HepG2 (cell line): Measurements from ENCODE around the gene PLSCR4. TPM values are rescaled to one million over a fixed set of nuclear protein-coding genes. Genes with fewer than 3 reads are reported as not detected.

Source experiments
- SKI ChIP-seq: fragments of 450-650 bp; IDR thresholded peaks from one replicate; pipeline ENCODE4 v1.6.1; 2018; ENCODE audit warnings: mild to moderate bottlenecking; ENCODE audit not compliant: partially characterized antibody
- YEATS2 ChIP-seq: sonication (generic); formaldehyde crosslinking; IDR thresholded peaks from 2 replicates; pipeline ENCODE4 v1.4.0; 2020; ENCODE audit warnings: missing genetic modification reagents, borderline replicate concordance
- ZNF263 ChIP-seq: sonication (generic); formaldehyde crosslinking; IDR thresholded peaks from 2 replicates; pipeline ENCODE4 v1.4.0; 2020; ENCODE audit warnings: missing genetic modification reagents
- ZNF644 ChIP-seq: IDR thresholded peaks from 2 replicates; pipeline ENCODE4 v1.6.1; 2016; ENCODE audit warnings: low read depth
- polyA plus RNA-seq, 8 experiments: library from polyadenylated mRNA; depleted of rRNA in 3 of 8; stranded (reverse) in 7 of 8; unstranded in 1 of 8; fragments of >200 nt; fragmentation: Illumina TruSeq in 4 of 8; extraction: Trizol in 4 of 8; gene quantifications; 2 replicates each; pipeline versions ENCODE4 v1.2.1 to v1.2.3, GENCODE V29; 2011 to 2016; ENCODE audit warnings: low read depth in 4 of 8, missing spikeins in 1 of 8, mixed read lengths in 1 of 8; ENCODE audit not compliant: insufficient read depth in 1 of 8
- total RNA-seq, 5 experiments: library from RNA; depleted of rRNA; stranded (reverse); fragments of >200 nt; fragmentation: Illumina TruSeq; extraction: Trizol; gene quantifications; 2 replicates each; pipeline ENCODE4 v1.2.3, GENCODE V29; 2016; ENCODE audit warnings: low read depth in 1 of 5
- TF ChIP-seq, protein P1 (sequence below): sonication (generic); formaldehyde crosslinking; IDR thresholded peaks from one replicate; pipeline ENCODE4 v1.5.1; 2020; ENCODE audit warnings: mild to moderate bottlenecking, missing genetic modification reagents; ENCODE audit errors: not compliant biosample characterization
- TF ChIP-seq, protein P2 (sequence below), 2 experiments: fragments of 450-650 bp in 1 of 2; sonication (generic) in 1 of 2; formaldehyde crosslinking; IDR thresholded peaks; 2 replicates each; pipeline versions ENCODE4 v1.5.0 to v1.8.0; 2020 to 2022; ENCODE audit warnings: mild to moderate bottlenecking in 1 of 2, missing genetic modification reagents in 1 of 2
- TF ChIP-seq, protein P3 (sequence below): IDR thresholded peaks from 2 replicates; pipeline ENCODE4 v1.6.1; 2018; ENCODE audit warnings: missing genetic modification reagents, mild to moderate bottlenecking, missing compliant biosample characterization
- TF ChIP-seq, protein P4 (sequence below): IDR thresholded peaks from 2 replicates; pipeline ENCODE4 v1.6.1; 2016; ENCODE audit warnings: mild to moderate bottlenecking
- TF ChIP-seq, protein P5 (sequence below): sonication (generic); formaldehyde crosslinking; IDR thresholded peaks from 2 replicates; pipeline ENCODE4 v1.4.0; 2020; ENCODE audit warnings: missing genetic modification reagents, borderline replicate concordance

The PLSCR4 gene
- total and polyA plus RNA-seq, 2 of the 13 experiments (the other 11 are each of a cell fraction or from before 2014, with no cell fraction given): 1.5 to 59.0 TPM

DNA sequence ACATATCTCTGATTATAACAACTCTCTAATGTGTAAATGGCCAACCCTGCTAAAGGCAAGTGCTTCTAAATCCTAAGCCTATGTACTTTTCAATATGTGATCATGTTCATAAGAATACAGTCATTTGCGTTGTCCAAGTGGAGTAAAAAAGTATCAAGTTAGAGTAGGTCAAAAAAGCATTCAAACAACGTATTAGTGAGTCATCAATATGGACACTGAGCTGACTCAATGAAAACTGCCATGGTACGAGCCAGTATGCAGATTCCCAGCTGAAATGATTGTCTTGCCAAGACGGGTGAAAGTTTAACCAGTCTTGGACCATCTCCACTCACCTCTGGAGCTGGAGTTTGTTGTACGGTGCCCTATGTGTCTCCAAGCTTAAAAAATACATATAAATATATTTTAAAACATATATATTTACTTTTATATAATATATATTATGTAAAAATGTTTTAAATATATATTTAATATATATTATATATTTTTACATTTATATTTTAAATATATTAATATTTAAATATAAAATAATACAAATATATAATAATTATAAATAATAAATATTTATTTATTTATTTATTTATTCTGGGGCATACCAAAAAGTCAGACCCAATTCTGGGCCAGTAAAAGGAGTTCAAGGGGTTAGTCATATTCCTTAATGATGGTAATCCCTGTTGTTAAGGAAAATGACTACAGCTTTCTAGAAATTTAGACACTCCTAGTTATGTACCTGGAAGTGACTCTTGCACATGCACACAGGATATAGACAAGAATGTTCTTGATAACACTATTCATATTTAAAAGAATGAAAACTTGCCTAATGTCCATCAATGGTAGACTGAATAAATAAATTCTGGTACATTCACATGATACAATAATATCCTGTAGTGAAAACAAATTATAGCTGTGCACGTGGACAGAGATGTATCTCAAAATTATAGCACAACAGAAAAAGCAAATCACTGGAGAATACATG, 27.2 kb downstream of the PLSCR4 start (continued):
- TF ChIP-seq, protein P1, sequence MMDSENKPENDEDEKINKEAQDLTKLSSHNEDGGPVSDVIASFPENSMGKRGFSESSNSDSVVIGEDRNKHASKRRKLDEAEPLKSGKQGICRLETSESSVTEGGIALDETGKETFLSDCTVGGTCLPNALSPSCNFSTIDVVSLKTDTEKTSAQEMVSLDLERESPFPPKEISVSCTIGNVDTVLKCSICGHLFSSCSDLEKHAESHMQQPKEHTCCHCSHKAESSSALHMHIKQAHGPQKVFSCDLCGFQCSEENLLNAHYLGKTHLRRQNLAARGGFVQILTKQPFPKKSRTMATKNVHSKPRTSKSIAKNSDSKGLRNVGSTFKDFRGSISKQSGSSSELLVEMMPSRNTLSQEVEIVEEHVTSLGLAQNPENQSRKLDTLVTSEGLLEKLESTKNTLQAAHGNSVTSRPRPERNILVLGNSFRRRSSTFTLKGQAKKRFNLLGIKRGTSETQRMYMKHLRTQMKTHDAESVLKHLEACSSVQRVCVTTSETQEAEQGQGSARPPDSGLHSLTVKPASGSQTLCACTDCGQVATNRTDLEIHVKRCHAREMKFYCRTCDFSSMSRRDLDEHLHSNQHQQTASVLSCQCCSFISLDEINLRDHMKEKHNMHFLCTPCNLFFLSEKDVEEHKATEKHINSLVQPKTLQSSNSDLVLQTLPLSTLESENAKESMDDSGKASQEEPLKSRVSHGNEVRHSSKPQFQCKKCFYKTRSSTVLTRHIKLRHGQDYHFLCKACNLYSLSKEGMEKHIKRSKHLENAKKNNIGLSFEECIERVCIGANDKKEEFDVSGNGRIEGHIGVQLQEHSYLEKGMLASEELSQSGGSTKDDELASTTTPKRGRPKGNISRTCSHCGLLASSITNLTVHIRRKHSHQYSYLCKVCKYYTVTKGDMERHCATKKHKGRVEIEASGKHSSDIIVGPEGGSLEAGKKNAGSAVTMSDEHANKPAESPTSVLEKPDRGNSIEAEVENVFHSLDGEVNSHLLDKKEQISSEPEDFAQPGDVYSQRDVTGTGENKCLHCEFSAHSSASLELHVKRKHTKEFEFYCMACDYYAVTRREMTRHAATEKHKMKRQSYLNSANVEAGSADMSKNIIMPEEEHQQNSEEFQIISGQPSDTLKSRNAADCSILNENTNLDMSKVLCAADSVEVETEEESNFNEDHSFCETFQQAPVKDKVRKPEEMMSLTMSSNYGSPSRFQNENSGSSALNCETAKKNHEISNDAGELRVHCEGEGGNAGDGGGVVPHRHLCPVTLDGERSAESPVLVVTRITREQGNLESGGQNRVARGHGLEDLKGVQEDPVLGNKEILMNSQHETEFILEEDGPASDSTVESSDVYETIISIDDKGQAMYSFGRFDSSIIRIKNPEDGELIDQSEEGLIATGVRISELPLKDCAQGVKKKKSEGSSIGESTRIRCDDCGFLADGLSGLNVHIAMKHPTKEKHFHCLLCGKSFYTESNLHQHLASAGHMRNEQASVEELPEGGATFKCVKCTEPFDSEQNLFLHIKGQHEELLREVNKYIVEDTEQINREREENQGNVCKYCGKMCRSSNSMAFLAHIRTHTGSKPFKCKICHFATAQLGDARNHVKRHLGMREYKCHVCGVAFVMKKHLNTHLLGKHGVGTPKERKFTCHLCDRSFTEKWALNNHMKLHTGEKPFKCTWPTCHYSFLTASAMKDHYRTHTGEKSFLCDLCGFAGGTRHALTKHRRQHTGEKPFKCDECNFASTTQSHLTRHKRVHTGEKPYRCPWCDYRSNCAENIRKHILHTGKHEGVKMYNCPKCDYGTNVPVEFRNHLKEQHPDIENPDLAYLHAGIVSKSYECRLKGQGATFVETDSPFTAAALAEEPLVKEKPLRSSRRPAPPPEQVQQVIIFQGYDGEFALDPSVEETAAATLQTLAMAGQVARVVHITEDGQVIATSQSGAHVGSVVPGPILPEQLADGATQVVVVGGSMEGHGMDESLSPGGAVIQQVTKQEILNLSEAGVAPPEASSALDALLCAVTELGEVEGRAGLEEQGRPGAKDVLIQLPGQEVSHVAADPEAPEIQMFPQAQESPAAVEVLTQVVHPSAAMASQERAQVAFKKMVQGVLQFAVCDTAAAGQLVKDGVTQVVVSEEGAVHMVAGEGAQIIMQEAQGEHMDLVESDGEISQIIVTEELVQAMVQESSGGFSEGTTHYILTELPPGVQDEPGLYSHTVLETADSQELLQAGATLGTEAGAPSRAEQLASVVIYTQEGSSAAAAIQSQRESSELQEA (CRISPR knock-in tag): no peak
- TF ChIP-seq, protein P2, sequence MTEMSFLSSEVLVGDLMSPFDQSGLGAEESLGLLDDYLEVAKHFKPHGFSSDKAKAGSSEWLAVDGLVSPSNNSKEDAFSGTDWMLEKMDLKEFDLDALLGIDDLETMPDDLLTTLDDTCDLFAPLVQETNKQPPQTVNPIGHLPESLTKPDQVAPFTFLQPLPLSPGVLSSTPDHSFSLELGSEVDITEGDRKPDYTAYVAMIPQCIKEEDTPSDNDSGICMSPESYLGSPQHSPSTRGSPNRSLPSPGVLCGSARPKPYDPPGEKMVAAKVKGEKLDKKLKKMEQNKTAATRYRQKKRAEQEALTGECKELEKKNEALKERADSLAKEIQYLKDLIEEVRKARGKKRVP (CRISPR knock-in tag; IDR thresholded peaks at IDR 0.05): no peak
- TF ChIP-seq ZNF263 (CRISPR knock-in tag) (no peak), YEATS2 (no peak), ZNF644 (CRISPR knock-in tag) (peak; percentile 92), SKI (no peak)
- TF ChIP-seq, protein P3, sequence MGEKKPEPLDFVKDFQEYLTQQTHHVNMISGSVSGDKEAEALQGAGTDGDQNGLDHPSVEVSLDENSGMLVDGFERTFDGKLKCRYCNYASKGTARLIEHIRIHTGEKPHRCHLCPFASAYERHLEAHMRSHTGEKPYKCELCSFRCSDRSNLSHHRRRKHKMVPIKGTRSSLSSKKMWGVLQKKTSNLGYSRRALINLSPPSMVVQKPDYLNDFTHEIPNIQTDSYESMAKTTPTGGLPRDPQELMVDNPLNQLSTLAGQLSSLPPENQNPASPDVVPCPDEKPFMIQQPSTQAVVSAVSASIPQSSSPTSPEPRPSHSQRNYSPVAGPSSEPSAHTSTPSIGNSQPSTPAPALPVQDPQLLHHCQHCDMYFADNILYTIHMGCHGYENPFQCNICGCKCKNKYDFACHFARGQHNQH (CRISPR knock-in tag): no peak
- TF ChIP-seq, protein P4, sequence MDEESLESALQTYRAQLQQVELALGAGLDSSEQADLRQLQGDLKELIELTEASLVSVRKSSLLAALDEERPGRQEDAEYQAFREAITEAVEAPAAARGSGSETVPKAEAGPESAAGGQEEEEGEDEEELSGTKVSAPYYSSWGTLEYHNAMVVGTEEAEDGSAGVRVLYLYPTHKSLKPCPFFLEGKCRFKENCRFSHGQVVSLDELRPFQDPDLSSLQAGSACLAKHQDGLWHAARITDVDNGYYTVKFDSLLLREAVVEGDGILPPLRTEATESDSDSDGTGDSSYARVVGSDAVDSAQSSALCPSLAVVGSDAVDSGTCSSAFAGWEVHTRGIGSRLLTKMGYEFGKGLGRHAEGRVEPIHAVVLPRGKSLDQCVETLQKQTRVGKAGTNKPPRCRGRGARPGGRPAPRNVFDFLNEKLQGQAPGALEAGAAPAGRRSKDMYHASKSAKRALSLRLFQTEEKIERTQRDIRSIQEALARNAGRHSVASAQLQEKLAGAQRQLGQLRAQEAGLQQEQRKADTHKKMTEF (CRISPR knock-in tag): no peak
- TF ChIP-seq, protein P5, sequence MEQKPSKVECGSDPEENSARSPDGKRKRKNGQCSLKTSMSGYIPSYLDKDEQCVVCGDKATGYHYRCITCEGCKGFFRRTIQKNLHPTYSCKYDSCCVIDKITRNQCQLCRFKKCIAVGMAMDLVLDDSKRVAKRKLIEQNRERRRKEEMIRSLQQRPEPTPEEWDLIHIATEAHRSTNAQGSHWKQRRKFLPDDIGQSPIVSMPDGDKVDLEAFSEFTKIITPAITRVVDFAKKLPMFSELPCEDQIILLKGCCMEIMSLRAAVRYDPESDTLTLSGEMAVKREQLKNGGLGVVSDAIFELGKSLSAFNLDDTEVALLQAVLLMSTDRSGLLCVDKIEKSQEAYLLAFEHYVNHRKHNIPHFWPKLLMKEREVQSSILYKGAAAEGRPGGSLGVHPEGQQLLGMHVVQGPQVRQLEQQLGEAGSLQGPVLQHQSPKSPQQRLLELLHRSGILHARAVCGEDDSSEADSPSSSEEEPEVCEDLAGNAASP: no peak
